NCI-H2107 (cell line): ENCODE data around the gene SEPTIN8.

Experiments used
- DNase-seq: peaks from one replicate; lab custom pipeline; 2025; lab: John Stamatoyannopoulos, UW

Gene SEPTIN8

DNA sequence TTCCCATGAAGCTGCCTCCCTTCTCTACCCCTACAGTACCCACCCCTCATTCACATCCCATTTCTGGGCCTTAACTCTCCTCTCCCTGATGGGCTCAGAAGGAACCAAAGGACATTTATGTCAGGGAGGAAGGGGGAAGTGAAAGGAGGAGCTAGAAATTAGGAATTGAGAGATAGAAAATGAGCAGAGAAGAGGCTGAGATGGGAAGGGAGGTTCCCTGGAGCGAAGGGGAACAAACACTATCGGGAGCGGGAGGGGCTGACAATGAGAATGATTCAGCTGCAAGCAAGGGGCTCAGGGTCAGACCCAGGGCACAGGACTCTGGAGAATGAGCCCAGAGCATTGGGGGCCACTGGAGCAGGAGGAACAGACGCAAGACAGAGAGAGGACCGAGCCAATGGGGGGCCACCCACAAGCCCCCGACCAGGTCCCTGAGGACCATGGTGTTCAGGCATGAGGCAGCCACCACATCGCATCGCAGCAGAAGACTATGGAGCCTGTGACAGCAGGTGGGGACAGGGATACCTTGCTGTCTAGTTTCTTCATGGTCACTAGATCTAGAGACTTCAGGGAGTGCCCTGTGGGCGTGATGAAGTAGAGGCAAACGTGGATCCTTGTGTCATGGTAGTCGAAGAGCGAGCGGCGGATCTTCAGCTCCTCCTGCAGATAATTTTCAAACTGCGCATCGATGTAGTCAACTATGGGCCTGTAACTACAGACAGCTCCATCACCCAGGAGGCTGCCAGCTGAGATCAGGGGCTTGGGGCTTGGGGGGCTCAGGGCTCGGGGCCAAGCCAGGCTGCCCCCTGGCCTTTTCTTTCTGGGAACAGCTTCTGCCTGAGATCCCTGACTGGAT lies 13.6 kb downstream of the SEPTIN8 start:
- no peak for DNase-seq

DNA sequence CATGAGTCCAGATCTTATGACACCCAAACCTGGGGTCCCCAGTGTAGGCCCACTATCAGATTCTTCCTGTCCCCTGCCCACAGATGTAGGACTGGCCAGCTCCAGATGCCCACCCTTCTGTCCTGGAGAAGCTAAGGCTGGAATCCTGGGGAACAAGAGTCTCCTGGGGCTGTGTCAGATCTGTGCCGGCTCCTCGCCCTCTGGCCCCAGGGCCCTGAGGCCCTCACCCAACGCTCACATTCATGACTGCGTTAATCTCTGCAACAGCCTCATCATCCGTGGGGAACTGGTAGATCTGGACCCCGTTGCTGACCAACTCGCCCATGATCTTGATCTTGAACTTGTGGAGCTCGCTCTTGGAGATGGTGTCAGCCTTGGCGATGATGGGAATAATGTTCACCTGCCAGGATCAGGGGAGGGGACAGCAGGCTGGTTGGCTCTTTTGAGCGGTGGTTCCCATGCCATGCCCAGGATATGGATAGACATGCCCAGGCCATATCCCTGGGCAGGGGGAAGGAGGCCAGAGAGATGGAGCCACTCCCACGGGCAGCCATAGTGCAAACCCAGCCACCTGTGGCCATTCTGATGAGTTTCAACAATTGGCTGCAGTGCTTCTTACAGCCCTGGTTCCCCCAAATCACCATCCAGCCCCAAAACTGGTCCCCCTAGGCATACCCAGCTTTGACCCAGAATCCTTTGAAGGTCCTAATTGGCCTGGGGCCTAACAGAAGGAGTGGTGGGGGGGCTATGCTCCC lies 14.6 kb downstream of the SEPTIN8 start:
- no peak for DNase-seq

- no peak for DNase-seq
These were observed 15.5 kb downstream of the SEPTIN8 start for GRCh38 chr5:132761321-132762240.

DNA sequence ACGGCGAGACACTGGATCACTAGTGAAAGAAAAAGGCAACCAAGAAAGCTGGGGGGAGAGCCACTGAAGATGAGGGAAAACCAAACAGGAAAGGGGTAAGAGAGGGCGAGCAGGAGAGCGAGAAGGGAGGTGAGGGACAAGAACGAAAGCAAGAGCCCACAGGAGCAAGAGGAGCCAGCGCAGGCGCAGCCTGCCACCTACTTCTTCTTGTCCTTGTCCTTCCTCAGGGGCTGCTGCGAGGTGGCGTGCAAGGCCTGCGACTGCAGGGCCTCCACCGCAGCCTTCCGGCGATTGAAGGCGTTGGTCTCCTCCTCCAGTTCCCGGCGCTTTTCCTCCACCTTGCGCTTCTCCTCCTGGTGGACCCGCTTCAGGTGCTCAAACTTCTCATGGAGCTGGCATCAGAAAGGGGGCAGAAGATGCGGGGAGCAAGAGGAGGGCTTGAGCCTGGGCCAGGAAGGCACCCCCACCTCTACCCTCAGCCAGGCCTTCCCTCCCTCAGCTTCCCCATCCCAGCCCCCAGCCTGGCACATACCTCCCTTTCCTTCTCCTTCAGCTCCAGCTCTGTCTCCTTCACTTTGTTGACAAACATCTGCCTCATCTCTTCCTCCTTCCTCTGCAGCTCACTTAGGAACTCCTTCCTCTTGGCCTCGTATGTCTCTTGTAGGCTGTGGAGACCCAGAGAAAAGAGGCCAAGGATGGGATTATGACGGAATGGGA lies 16.3 kb downstream of the SEPTIN8 start:
- DNase-seq = no peak

GRCh38 chr5:132760049-132760420 lies 17.0 kb downstream of the SEPTIN8 start:
- DNase-seq = no peak

GRCh38 chr5:132759114-132760048 lies 17.7 kb downstream of the SEPTIN8 start:
- DNase-seq = no peak

- DNase-seq = no peak
These were observed 18.6 kb downstream of the SEPTIN8 start for GRCh38 chr5:132758451-132758850.

DNA sequence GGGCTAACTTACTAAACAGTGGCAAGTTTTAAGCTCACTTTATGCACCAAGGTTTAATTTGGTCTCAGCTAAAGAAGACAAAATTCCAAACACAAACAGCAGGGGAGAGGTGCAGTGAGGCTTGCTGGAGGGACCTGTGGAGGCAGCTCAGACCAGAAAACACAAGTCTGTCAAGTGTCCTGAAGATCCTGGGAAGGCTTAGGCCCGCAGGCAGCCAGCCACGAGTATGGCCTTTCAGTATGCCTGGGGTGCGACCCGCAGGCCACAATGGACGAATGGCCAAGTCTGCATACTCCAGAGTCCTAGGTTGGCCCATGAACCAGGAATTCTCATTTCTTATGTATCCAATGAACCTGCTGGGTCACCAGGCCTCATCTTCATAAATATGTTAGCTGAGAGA lies 20.5 kb downstream of the SEPTIN8 start:
- DNase-seq = no peak

DNA sequence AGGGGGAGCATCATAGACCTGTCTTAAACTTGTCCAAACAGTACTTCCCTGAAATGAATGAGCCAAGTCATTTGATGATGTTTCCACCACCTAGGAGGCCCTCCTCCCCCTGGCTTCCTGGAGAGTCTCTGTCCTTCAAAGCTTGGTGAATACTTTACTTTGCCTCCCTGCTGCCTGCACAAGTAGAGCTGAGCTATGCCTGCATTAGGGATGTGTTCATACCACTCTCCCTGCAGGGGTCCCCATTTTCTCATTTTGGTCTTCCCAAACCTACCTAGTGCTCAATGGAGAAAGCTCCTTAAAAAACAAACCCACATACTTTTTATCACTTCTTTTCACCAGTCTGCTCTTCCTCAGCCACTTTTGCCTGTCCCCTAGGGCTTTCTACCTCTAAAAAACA lies 22.1 kb downstream of the SEPTIN8 start:
- no peak for DNase-seq

DNA sequence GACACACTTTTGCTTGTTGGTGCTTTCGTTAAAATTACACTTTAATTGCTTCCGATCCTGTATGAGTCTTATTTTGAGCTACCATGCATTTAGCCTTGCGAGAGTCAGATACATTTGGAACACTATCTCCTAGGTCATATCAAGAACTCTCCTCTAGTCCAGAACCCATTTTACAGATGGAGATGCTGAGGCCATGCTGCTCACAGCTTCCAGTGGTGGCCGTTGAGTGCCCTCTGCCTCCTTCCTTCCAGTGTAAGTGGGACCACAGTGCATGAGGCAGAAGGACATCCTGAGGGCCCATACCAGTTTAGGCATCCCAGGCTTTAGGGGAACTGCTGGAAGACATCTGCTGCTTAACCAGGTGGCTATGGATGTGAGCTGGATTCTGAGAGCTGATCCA lies 22.9 kb downstream of the SEPTIN8 start:
- no peak for DNase-seq

DNA sequence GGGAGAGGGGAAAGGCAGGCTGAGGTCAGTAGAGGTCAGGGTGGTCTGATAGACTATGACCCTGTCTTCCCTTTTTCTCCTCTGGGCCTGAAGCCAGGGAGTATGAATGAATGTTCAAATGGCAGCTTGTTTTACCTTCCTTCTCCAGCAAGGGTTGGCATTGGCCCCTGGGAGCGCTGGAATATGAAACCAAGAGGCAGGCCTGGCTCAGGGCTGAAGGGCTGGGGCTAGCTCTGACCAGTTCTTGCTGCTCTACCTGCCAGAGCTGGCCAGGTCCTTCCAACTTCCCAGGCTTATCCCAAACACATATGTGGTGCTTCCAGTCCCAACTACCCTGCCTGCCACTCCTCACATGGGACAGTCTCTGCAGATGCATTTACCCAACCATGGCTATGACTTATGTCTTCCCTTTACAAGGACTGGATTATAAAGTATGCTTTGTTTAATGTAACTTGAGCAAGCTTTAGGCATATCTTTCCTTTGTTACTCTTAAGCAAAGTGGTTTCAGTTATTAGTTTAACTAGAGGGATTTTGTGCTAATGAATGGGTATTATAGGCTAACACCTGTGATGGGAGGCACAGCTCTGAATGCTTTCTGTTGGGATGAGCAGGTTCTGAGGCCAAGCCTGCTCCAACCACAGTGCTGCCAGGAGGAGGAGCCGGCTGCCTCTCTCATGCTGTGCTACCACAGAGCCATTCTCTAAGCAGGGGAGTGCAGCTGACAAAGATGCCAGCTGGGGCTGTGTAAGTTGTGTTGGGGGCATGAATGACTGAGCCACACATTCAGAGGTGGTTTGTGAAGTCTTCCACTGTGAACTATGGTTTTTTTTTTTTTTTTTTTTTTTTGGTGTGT lies 23.7 kb downstream of the SEPTIN8 start:
- no peak for DNase-seq

GRCh38 chr5:132752581-132753125 lies 24.4 kb downstream of the SEPTIN8 start:
- DNase-seq = no peak

DNA sequence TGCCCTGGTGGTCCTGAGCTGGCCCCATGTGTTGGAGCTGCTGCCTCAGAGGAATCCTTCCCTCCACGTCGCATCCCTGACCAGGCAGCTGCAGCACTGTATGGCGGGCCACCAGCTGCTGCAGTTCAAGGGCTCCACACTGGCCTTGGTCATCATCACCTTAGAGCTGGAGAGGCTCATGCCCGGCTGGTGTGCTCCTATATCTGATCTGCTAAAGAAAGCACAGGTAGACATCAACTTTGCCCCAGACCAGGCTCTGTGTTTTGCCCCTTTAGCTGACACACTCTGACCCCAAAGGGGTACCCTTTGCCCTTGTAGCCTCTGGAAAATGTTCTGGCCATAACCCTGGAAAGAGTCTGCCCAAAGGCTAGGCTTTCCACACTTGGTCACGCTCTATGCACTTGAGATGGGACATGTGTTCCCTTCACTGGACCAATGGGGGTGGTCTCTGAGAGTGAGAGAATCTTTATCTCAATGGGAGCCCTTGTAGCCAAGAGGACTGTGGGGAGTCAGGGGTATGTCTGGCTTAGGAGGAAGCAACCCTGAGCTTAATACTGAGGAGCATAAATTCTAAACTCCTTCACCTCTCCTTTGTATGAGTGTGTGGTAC lies 25.0 kb downstream of the SEPTIN8 start:
- DNase-seq = no peak

GRCh38 chr5:132751444-132751843 lies 25.6 kb downstream of the SEPTIN8 start:
- DNase-seq = no peak

GRCh38 chr5:132750471-132751230 lies 26.4 kb downstream of the SEPTIN8 start:
- no peak for DNase-seq

- no peak for DNase-seq
These were observed 27.5 kb downstream of the SEPTIN8 start for GRCh38 chr5:132749506-132749905.

GRCh38 chr5:132748522-132749000 lies 28.5 kb downstream of the SEPTIN8 start:
- DNase-seq = no peak
